HepG2 (cell line): ENCODE results near the gene OPRL1. TPM values are rescaled to one million over a fixed set of nuclear protein-coding genes. Genes with fewer than 3 reads are reported as not detected.
"Not testable (repeated sequence)": the region's sequence is repeated elsewhere in the genome, so short reads cannot be mapped to it uniquely, and the experiment has no call there.

Source experiments
- ATAC-seq: fragments of 200-7000 bp; cut with Tn5 transposase; 3 replicates; pipeline ENCODE4 v1.9.1; 2020; ENCODE audit warnings: mild to moderate bottlenecking, moderate library complexity
- BruUV-seq: library from RNA; stranded (reverse); fragments of 400-500 nt; replicated peaks from 2 replicates; lab custom pipeline; 2021; lab: Mats Ljungman, UMichigan
- CTCF ChIA-PET: fragments of 300-600 bp; formaldehyde crosslinking; extraction: SDS; loops from one replicate; lab custom pipeline; 2021; ENCODE audit warnings: low total read pairs, inconsistent platforms, low intra/inter-chr PET ratio; lab: Yijun Ruan, JAX
- POLR2A ChIA-PET: fragments of 350-600 bp; sonication (Branson Sonifier 250); formaldehyde crosslinking; loops from one replicate; lab custom pipeline; 2020; ENCODE audit warnings: antibody characterized with exemption, inconsistent platforms; lab: Yijun Ruan, JAX
- DNase-seq: peaks from one replicate; pipeline ENCODE4 v3.0.0-alpha.2; 2015; ENCODE audit warnings: low spot score
- FAIRE-seq: peaks from 3 replicates; lab custom pipeline; 2011; peaks lifted over from hg19 to GRCh38; lab: Jason Lieb, UNC
- H2AFZ ChIP-seq: one replicate; pipeline ENCODE4 v1.6.1; 2011; ENCODE audit warnings: low read length, inconsistent platforms
- H3K27ac ChIP-seq: fragments of 300-600 bp; 3 replicates; pipeline ENCODE4 v1.8.0; 2011; ENCODE audit warnings: mixed run types, mild to moderate bottlenecking, mixed read lengths, low read length, inconsistent platforms; ENCODE audit not compliant: insufficient read depth; ENCODE audit errors: extremely low read length
- H3K27me3 ChIP-seq, 2 experiments: fragments of 200-600 bp in 1 of 2; 2 replicates in 1 of 2; 3 replicates in 1 of 2; pipeline versions ENCODE4 v1.6.0 to v1.8.0; 2011; ENCODE audit warnings: low read length in 2 of 2, mild to moderate bottlenecking in 2 of 2, moderate library complexity in 2 of 2, inconsistent platforms in 1 of 2; ENCODE audit not compliant: insufficient read depth in 2 of 2, control insufficient read depth in 1 of 2
- H3K36me3 ChIP-seq, 2 experiments: fragments of 200-600 bp in 1 of 2; replicated peaks in 1 of 2; 2 replicates in 1 of 2; 3 replicates in 1 of 2; pipeline versions ENCODE4 v1.5.1 to v1.8.0; 2011; ENCODE audit warnings: low read length in 2 of 2, inconsistent platforms in 1 of 2; ENCODE audit not compliant: insufficient read depth in 2 of 2, control insufficient read depth in 1 of 2
- H3K4me1 ChIP-seq: 2 replicates; pipeline ENCODE4 v1.5.1; 2012; ENCODE audit warnings: low read length, inconsistent platforms; ENCODE audit not compliant: insufficient read depth
- H3K4me2 ChIP-seq: 2 replicates; pipeline ENCODE4 v1.6.0; 2011; ENCODE audit warnings: low read depth, low read length, inconsistent platforms
- H3K4me3 ChIP-seq, 3 experiments: fragments of 200-600 bp in 1 of 3; sonication (generic), shearing (Covaris generic) in 1 of 3; replicated peaks in 1 of 3; 2 replicates each; pipeline ENCODE4 v1.5.1; 2011 to 2016; ENCODE audit warnings: low read length in 3 of 3, inconsistent platforms in 2 of 3, low read depth in 2 of 3, mild to moderate bottlenecking in 2 of 3, control low read depth in 1 of 3, mixed read lengths in 1 of 3; ENCODE audit not compliant: insufficient read depth in 1 of 3
- H3K79me2 ChIP-seq: one replicate; pipeline ENCODE4 v1.6.1; 2011; ENCODE audit warnings: low read length, inconsistent platforms; ENCODE audit not compliant: insufficient read depth
- H3K9ac ChIP-seq: 2 replicates; pipeline ENCODE4 v1.6.0; 2011; ENCODE audit warnings: mild to moderate bottlenecking, low read depth, low read length, inconsistent platforms; ENCODE audit not compliant: insufficient read depth
- H3K9me3 ChIP-seq: 2 replicates; pipeline ENCODE4 v1.5.1; 2012; ENCODE audit warnings: mild to moderate bottlenecking, low read length
- H4K20me1 ChIP-seq: 2 replicates; pipeline ENCODE4 v1.6.0; 2011; ENCODE audit warnings: inconsistent platforms, mild to moderate bottlenecking, low read length, moderate library complexity; ENCODE audit not compliant: insufficient read depth
- ZNF136 ChIP-seq: sonication (generic); formaldehyde crosslinking; IDR thresholded peaks from 2 replicates; pipeline ENCODE4 v1.8.1; 2022; ENCODE audit warnings: low read depth, mild to moderate bottlenecking, moderate library complexity, missing genetic modification reagents
- ZNF225 ChIP-seq: sonication (generic); formaldehyde crosslinking; IDR thresholded peaks from 2 replicates; pipeline ENCODE4 v1.4.0; 2020; ENCODE audit warnings: mild to moderate bottlenecking, missing genetic modification reagents
- WGBS: methylation state at CpG from one replicate; pipeline ENCODE4 v1.1.6; 2017; ENCODE audit warnings: low lambda C conversion rate; 5-methylcytosine and 5-hydroxymethylcytosine counted together
- in situ Hi-C: cut with HindIII; loops from 2 replicates; pipeline ENCODE4 v1.10.0; 2017; ENCODE audit warnings: low pct_unique_long_range_greater_than_20kb; ENCODE audit not compliant: extremely low pct_ligation_motif_present
- intact Hi-C: fragments of 100-400 bp; cut with micrococcal nuclease; formaldehyde crosslinking; loops from one replicate; pipeline ENCODE4 v1.10.0; 2022; ENCODE audit not compliant: unreplicated experiment
- polyA plus RNA-seq, 8 experiments: library from polyadenylated mRNA; depleted of rRNA in 3 of 8; stranded (reverse) in 7 of 8; unstranded in 1 of 8; fragments of >200 nt; fragmentation: Illumina TruSeq in 4 of 8; extraction: Trizol in 4 of 8; gene quantifications; 2 replicates each; pipeline versions ENCODE4 v1.2.1 to v1.2.3, GENCODE V29; 2011 to 2016; ENCODE audit warnings: low read depth in 4 of 8, missing spikeins in 1 of 8, mixed read lengths in 1 of 8; ENCODE audit not compliant: insufficient read depth in 1 of 8
- total RNA-seq, 5 experiments: library from RNA; depleted of rRNA; stranded (reverse); fragments of >200 nt; fragmentation: Illumina TruSeq; extraction: Trizol; gene quantifications; 2 replicates each; pipeline ENCODE4 v1.2.3, GENCODE V29; 2016; ENCODE audit warnings: low read depth in 1 of 5

The OPRL1 gene
- total and polyA plus RNA-seq, 2 of the 13 experiments (the other 11 are each of a cell fraction or from before 2014, with no cell fraction given) = 0.35 to 0.71 TPM

GRCh38 chr20:64123517-64123916 is 43.6 kb downstream of the OPRL1 start:
- H3K4me1 ChIP-seq = peaks cover 11% of the 10 kb centered on the region
- POLR2A ChIA-PET, H2AFZ ChIP-seq, FAIRE-seq, H3K36me3 ChIP-seq, H3K79me2 ChIP-seq, H3K9me3 ChIP-seq, H3K9ac ChIP-seq, BruUV-seq, H3K4me3 ChIP-seq, in situ Hi-C loops, H3K4me2 ChIP-seq, H4K20me1 ChIP-seq, H3K27ac ChIP-seq, DNase-seq, intact Hi-C loops, ATAC-seq: not testable (repeated sequence)
- CTCF ChIA-PET = interaction anchor here (0.6 kb wide), 1 partner anchor 23 kb away, joined by 3 read pairs; no protein-coding TSS in a partner anchor
- 17% methylated on average over 11 of the region's 11 CpGs for WGBS
- H3K27me3 ChIP-seq = peaks cover 4 to 27% of the 10 kb centered on the region in 2 experiments; a peak in 4 of 5 replicates

GRCh38 chr20:64129146-64129782 is 49.4 kb downstream of the OPRL1 start:
- TF ChIP-seq ZNF136 (CRISPR knock-in tag) (no peak), ZNF225 (CRISPR knock-in tag) (peak; percentile 59; the same call in 1 of the 2 replicates)

More at GRCh38 chr20:64129146-64129782, 49.4 kb downstream of the OPRL1 start:
- POLR2A ChIA-PET = no interaction called here
- DNase-seq (no peak), ATAC-seq (no peak), FAIRE-seq (no peak)
- Histone ChIP-seq H3K4me3 (no peak overlapping the region), H3K27ac (no peak overlapping the region), H3K9ac (no peak overlapping the region), H2AFZ (no peak overlapping the region), H3K9me3 (no peaks in the 10 kb centered on the region), H3K36me3 (no peaks in the 10 kb centered on the region), H4K20me1 (no peaks in the 10 kb centered on the region), H3K4me1 (peaks cover 12% of the 10 kb centered on the region), H3K79me2 (no peaks in the 10 kb centered on the region), H3K4me2 (no peak overlapping the region), H3K27me3 (peaks cover 0 to 19% of the 10 kb centered on the region in 2 experiments; a peak in 4 of 5 replicates)
- intact Hi-C loops (no loop called here), in situ Hi-C loops (no loop called here)
- 24% methylated on average over 11 of the region's 11 CpGs for WGBS
- CTCF ChIA-PET = no interaction called here
- no TSS peak for BruUV-seq
